OCI-LY1 (cell line): Measurements from ENCODE around the gene ZNF746.

Experiments
- H2AFZ ChIP-seq: fragments of 200-600 bp; sonication (generic), shearing (Covaris generic); 2 replicates; pipeline ENCODE4 v1.6.0; 2014; ENCODE audit warnings: antibody characterized with exemption, mild to moderate bottlenecking, low read length
- H3F3A ChIP-seq: fragments of 200-600 bp; sonication (generic), shearing (Covaris generic); 2 replicates; pipeline ENCODE4 v1.6.0; 2014; ENCODE audit warnings: mild to moderate bottlenecking, antibody characterized with exemption, low read length, moderate library complexity; ENCODE audit not compliant: insufficient read depth
- H3K27ac ChIP-seq: fragments of 200-600 bp; sonication (generic); 2 replicates; pipeline ENCODE4 v1.5.1; 2014; ENCODE audit warnings: low read length, mixed run types, mild to moderate bottlenecking, low read depth; ENCODE audit not compliant: poor library complexity, severe bottlenecking
- H3K27me3 ChIP-seq: fragments of 200-600 bp; sonication (generic); 2 replicates; pipeline ENCODE4 v1.6.0; 2014; ENCODE audit warnings: antibody characterized with exemption, mild to moderate bottlenecking, low read length, moderate library complexity; ENCODE audit not compliant: insufficient read depth
- H3K36me3 ChIP-seq: fragments of 200-600 bp; sonication (generic); 2 replicates; pipeline ENCODE4 v1.6.1; 2014; ENCODE audit warnings: mild to moderate bottlenecking, antibody characterized with exemption, low read length, moderate library complexity, mixed read lengths; ENCODE audit not compliant: insufficient read depth
- H3K4me1 ChIP-seq: fragments of 200-600 bp; sonication (generic); 2 replicates; pipeline ENCODE4 v1.5.1; 2014; ENCODE audit warnings: mild to moderate bottlenecking, low read length, moderate library complexity; ENCODE audit not compliant: insufficient read depth, severe bottlenecking
- H3K4me2 ChIP-seq: fragments of 200-600 bp; sonication (generic), shearing (Covaris generic); 2 replicates; pipeline ENCODE4 v1.6.1; 2014; ENCODE audit warnings: low read length
- H3K4me3 ChIP-seq: fragments of 200-600 bp; sonication (generic); 2 replicates; pipeline ENCODE4 v1.5.1; 2014; ENCODE audit warnings: low read length, low read depth, mild to moderate bottlenecking, mixed read lengths; ENCODE audit not compliant: poor library complexity, severe bottlenecking
- H3K79me2 ChIP-seq: fragments of 200-600 bp; shearing (Covaris generic); 2 replicates; pipeline ENCODE4 v1.6.1; 2016; ENCODE audit warnings: mixed run types, low read length, mixed read lengths; ENCODE audit not compliant: insufficient read depth
- H3K9ac ChIP-seq: fragments of 200-600 bp; sonication (generic), shearing (Covaris generic); 2 replicates; pipeline ENCODE4 v1.6.1; 2014; ENCODE audit warnings: mild to moderate bottlenecking, low read length, mixed read lengths
- H3K9me2 ChIP-seq: fragments of 200-600 bp; sonication (generic), shearing (Covaris generic); 2 replicates; pipeline ENCODE4 v1.6.1; 2014; ENCODE audit warnings: low read depth, mild to moderate bottlenecking, low read length, mixed read lengths
- H3K9me3 ChIP-seq: fragments of 200-600 bp; shearing (Covaris generic); 2 replicates; pipeline ENCODE4 v1.6.1; 2014; ENCODE audit warnings: low read length, mixed read lengths
- H4K20me1 ChIP-seq: fragments of 200-600 bp; sonication (generic), shearing (Covaris generic); 2 replicates; pipeline ENCODE4 v1.6.0; 2016; ENCODE audit warnings: mild to moderate bottlenecking, low read length; ENCODE audit not compliant: insufficient read depth
- CTCF ChIP-seq: fragments of 200-600 bp; sonication (generic), shearing (Covaris generic); IDR thresholded peaks from 2 replicates; pipeline ENCODE4 v1.5.1; 2017; ENCODE audit warnings: mild to moderate bottlenecking, antibody characterized with exemption, low read length, moderate library complexity, mixed read lengths
- EZH2 ChIP-seq: fragments of 200-600 bp; sonication (generic), shearing (Covaris generic); IDR thresholded peaks from 2 replicates; pipeline ENCODE4 v1.8.0; 2017; ENCODE audit warnings: borderline replicate concordance, mixed run types, mild to moderate bottlenecking, antibody characterized with exemption, low read length, moderate library complexity, mixed read lengths

Gene ZNF746

GRCh38 chr7:149440222-149440621, 57.4 kb downstream of the ZNF746 start:
- H3K9me2 ChIP-seq: no peaks in the 10 kb centered on the region
- H3K79me2 ChIP-seq: no peaks in the 10 kb centered on the region
- no peaks in the 10 kb centered on the region for H3K9me3 ChIP-seq
- no peaks in the 10 kb centered on the region for H3K27me3 ChIP-seq
- no peak overlapping the region for H3K4me3 ChIP-seq
- H3F3A ChIP-seq: no peaks in the 10 kb centered on the region
- no peaks in the 10 kb centered on the region for H4K20me1 ChIP-seq
- H2AFZ ChIP-seq: no peak overlapping the region
- no peak overlapping the region for H3K9ac ChIP-seq
- TF ChIP-seq EZH2: no peak
- TF ChIP-seq CTCF: no peak
- no peak overlapping the region for H3K4me2 ChIP-seq
- H3K36me3 ChIP-seq: peaks cover 18% of the 10 kb centered on the region; the same call in 1 of the 2 replicates
- H3K4me1 ChIP-seq: no peaks in the 10 kb centered on the region
- H3K27ac ChIP-seq: no peak overlapping the region

GRCh38 chr7:149436358-149436757, 61.3 kb downstream of the ZNF746 start:
- Histone ChIP-seq H3K9ac (no peak overlapping the region), H3K36me3 (peaks cover 25% of the 10 kb centered on the region), H2AFZ (no peak overlapping the region), H3K27ac (no peak overlapping the region), H4K20me1 (no peaks in the 10 kb centered on the region), H3K79me2 (no peaks in the 10 kb centered on the region), H3K4me3 (no peak overlapping the region), H3K27me3 (no peaks in the 10 kb centered on the region), H3F3A (no peaks in the 10 kb centered on the region), H3K4me2 (no peak overlapping the region), H3K9me3 (no peaks in the 10 kb centered on the region), H3K9me2 (no peaks in the 10 kb centered on the region), H3K4me1 (no peaks in the 10 kb centered on the region)
- TF ChIP-seq EZH2 (no peak), CTCF (no peak)

- Histone ChIP-seq H3K4me2 (no peak overlapping the region), H3K27me3 (no peaks in the 10 kb centered on the region), H4K20me1 (no peaks in the 10 kb centered on the region), H2AFZ (no peak overlapping the region), H3K9ac (no peak overlapping the region), H3K9me2 (no peaks in the 10 kb centered on the region), H3K27ac (no peak overlapping the region), H3K4me3 (no peak overlapping the region), H3K36me3 (peaks cover 22% of the 10 kb centered on the region), H3K4me1 (no peaks in the 10 kb centered on the region), H3F3A (no peaks in the 10 kb centered on the region), H3K9me3 (no peaks in the 10 kb centered on the region), H3K79me2 (no peaks in the 10 kb centered on the region)
- no peak for TF ChIP-seq EZH2
- TF ChIP-seq CTCF: no peak
Observed at GRCh38 chr7:149433124-149433523, 64.5 kb downstream of the ZNF746 start.
